ENCODE measurements around the gene NES. TPM values are rescaled to one million over a fixed set of nuclear protein-coding genes. Genes with fewer than 3 reads are reported as not detected.
A peak's percentile ranks its signal among the peaks of the same experiment; 100 is the strongest.

Gene NES
- total RNA-seq, 1 experiment from 2014 or later = 168 TPM

DNA sequence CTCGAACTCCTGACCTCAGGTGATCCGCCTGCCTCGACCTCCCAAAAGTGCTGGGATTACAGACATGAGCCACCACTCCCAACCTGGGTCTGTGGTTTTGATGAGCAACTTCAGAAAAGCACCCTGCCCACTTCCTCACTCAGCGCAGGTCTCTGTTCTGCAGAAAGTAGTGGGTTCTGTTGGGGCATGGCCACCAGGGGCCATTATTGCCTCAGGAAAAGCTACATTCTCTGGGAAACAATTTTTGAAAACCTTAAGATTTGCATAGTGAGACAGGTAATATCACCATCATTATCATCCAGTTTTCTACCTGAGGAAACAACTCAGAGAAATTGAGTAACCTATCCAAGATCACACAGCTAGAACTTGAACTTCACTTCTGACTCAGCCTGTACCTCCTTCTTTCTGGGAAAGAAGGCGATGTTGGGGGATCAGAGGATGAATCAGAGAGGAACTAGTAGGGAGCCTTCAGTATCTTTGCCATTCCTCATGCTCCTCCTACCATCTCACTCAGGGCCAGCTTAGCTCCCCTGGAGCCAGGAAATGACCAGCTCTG lies 7.1 kb upstream of the NES start:
- H3K27ac Mint-ChIP-seq = peak overlapping the region in 1 of 3 experiments; percentile 44; a peak in 1 of 7 replicates
- no CpG with 5 or more reads among the region's 5 CpGs for WGBS (ENCODE audit: extremely low coverage, insufficient read length, low lambda C conversion rate)

More for the DNA sequence above, 7.1 kb upstream of the NES start:
- Histone ChIP-seq H2BK20ac (ENCODE audit: low read depth, low read length, poor library complexity, severe bottlenecking) (no peak overlapping the region), H3K27ac (ENCODE audit: insufficient read length, low read depth, low read length) (no peak overlapping the region), H3K27me3 (ENCODE audit: insufficient read depth, low read length) (no peaks in the 10 kb centered on the region), H3T11ph (ENCODE audit: low read length) (no peak overlapping the region), H4K91ac (ENCODE audit: insufficient read length, low read depth, low read length) (no peak overlapping the region), H3K18ac (ENCODE audit: insufficient read length, low read depth, low read length) (no peak overlapping the region), H4K20me1 (ENCODE audit: control insufficient read depth, insufficient read depth, insufficient read length) (no peaks in the 10 kb centered on the region), H2AFZ (ENCODE audit: low read length) (no peak overlapping the region), H2BK5ac (ENCODE audit: insufficient read length, low read length) (no peak overlapping the region), H3K79me2 (ENCODE audit: insufficient read depth, low read length) (no peaks in the 10 kb centered on the region), H3K23me2 (ENCODE audit: insufficient read length, low read depth, low read length, poor library complexity, severe bottlenecking) (no peaks in the 10 kb centered on the region), H4K5ac (ENCODE audit: insufficient read length, low read depth, low read length) (no peak overlapping the region), H3K9me3 (ENCODE audit: control insufficient read depth, low read depth, low read length) (no peaks in the 10 kb centered on the region), H3K4me2 (ENCODE audit: insufficient read depth, insufficient read length, low read length) (no peak overlapping the region), H2BK120ac (ENCODE audit: low read depth, low read length, poor library complexity, severe bottlenecking) (no peak overlapping the region), H3K9ac (ENCODE audit: extremely low read depth, insufficient read length, low read length) (no peak overlapping the region), H3K4me1 (ENCODE audit: insufficient read depth, low read length) (no peaks in the 10 kb centered on the region), H2BK12ac (ENCODE audit: insufficient read length, low read depth, low read length) (no peak overlapping the region), H3K79me1 (ENCODE audit: insufficient read depth, low read depth, low read length, poor library complexity, severe bottlenecking) (no peaks in the 10 kb centered on the region), H4K8ac (replicated peaks; ENCODE audit: insufficient read length, low read depth, low read length) (no peak overlapping the region), H3K14ac (ENCODE audit: insufficient read depth, low read length) (no peak overlapping the region), H3K4ac (ENCODE audit: low read depth, low read length) (no peak overlapping the region), H3K56ac (ENCODE audit: insufficient read length, low read depth, low read length) (no peak overlapping the region), H3K23ac (ENCODE audit: insufficient read length, low read depth, low read length) (no peak overlapping the region), H2BK15ac (ENCODE audit: low read depth, low read length) (no peak overlapping the region), H2AK5ac (ENCODE audit: insufficient read length, low read length) (no peak overlapping the region)
- no peak overlapping the region for H3K4me3 Mint-ChIP-seq
- peaks cover 21 to 35% of the 10 kb centered on the region in 2 experiments for H3K4me1 Mint-ChIP-seq
- H3K9me3 Mint-ChIP-seq = peaks cover 0 to 5% of the 10 kb centered on the region in 2 experiments; a peak in 1 of 5 replicates
- no peak for DNase-seq
- TF ChIP-seq, protein P1, sequence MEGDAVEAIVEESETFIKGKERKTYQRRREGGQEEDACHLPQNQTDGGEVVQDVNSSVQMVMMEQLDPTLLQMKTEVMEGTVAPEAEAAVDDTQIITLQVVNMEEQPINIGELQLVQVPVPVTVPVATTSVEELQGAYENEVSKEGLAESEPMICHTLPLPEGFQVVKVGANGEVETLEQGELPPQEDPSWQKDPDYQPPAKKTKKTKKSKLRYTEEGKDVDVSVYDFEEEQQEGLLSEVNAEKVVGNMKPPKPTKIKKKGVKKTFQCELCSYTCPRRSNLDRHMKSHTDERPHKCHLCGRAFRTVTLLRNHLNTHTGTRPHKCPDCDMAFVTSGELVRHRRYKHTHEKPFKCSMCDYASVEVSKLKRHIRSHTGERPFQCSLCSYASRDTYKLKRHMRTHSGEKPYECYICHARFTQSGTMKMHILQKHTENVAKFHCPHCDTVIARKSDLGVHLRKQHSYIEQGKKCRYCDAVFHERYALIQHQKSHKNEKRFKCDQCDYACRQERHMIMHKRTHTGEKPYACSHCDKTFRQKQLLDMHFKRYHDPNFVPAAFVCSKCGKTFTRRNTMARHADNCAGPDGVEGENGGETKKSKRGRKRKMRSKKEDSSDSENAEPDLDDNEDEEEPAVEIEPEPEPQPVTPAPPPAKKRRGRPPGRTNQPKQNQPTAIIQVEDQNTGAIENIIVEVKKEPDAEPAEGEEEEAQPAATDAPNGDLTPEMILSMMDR (conservative IDR thresholded peaks at IDR 0.05) = peak; percentile 41; the same call in 2 of the 3 replicates
- H3K27me3 Mint-ChIP-seq (ENCODE audit: low read depth) = peaks cover 30% of the 10 kb centered on the region
- H3K36me3 Mint-ChIP-seq (ENCODE audit: insufficient read depth in 1 of 3, low read depth in 3 of 3) = no peaks in the 10 kb centered on the region

Data from H9 (cell line).